Measurements from ENCODE around the gene SSBP3. TPM values are rescaled to one million over a fixed set of nuclear protein-coding genes. Genes with fewer than 3 reads are reported as not detected.

The SSBP3 gene
- total and polyA plus RNA-seq, 4 donors = 7.7 to 24.7 (median 17.3) TPM

GRCh38 chr1:54199151-54199764, 206.9 kb downstream of the SSBP3 start:
- 10% methylated on average over 17 of the region's 17 CpGs for WGBS
- H3K27ac ChIP-seq (ENCODE audit: low read depth in 1 of 2, low read length in 2 of 2) = peak overlapping the region; percentile 25 to 83

GRCh38 chr1:54193453-54193852, 212.7 kb downstream of the SSBP3 start:
- Histone ChIP-seq H3K27ac (ENCODE audit: low read depth in 1 of 2, low read length in 2 of 2) (no peak overlapping the region), H3K27me3 (ENCODE audit: control insufficient read depth in 4 of 4, insufficient read depth in 4 of 4, low read length in 3 of 4) (no peaks in the 10 kb centered on the region), H3K4me1 (ENCODE audit: control insufficient read depth in 4 of 4, insufficient read depth in 4 of 4, low read length in 3 of 4) (no peaks in the 10 kb centered on the region), H3K36me3 (ENCODE audit: control insufficient read depth in 4 of 4, insufficient read depth in 3 of 4, low read depth in 1 of 4, low read length in 3 of 4) (peaks cover 5 to 37% (median 13%) of the 10 kb centered on the region in 4 donors), H3K9ac (ENCODE audit: low read depth in 1 of 2, low read length in 2 of 2) (no peak overlapping the region), H3K4me3 (ENCODE audit: low read depth in 1 of 3, low read length in 3 of 3) (no peak overlapping the region), H3K9me3 (ENCODE audit: control insufficient read depth in 4 of 4, low read length in 3 of 4) (no peaks in the 10 kb centered on the region)
- TF ChIP-seq REST (IDR thresholded peaks at IDR 0.05) = no peak
- no peak for TF ChIP-seq YY1 (IDR thresholded peaks at IDR 0.05)
- TF ChIP-seq SP1 (IDR thresholded peaks at IDR 0.05) = no peak
- TF ChIP-seq RXRA (IDR thresholded peaks at IDR 0.05) = no peak
- TF ChIP-seq NR2F2 (IDR thresholded peaks at IDR 0.05) = no peak
- no peak for TF ChIP-seq CTCF (IDR thresholded peaks at IDR 0.05; ENCODE audit: low read depth, low read length, missing input control)
- TF ChIP-seq MAX (IDR thresholded peaks at IDR 0.05) = no peak
- TF ChIP-seq ZBTB33 (IDR thresholded peaks at IDR 0.05) = no peak
- no peak for TF ChIP-seq GABPA (IDR thresholded peaks at IDR 0.05 in 1 of 2, conservative IDR thresholded peaks at IDR 0.05 in 1 of 2)
- TF ChIP-seq HNF4G (IDR thresholded peaks at IDR 0.05) = no peak
- TF ChIP-seq FOXA1 (IDR thresholded peaks at IDR 0.05) = no peak
- WGBS = 96% methylated on average over 5 of the region's 5 CpGs
- DNase-seq (ENCODE audit: low spot score) = no peak

More at GRCh38 chr1:54199151-54199764, 206.9 kb downstream of the SSBP3 start:
- Histone ChIP-seq H3K27me3 (ENCODE audit: control insufficient read depth in 4 of 4, insufficient read depth in 4 of 4, low read length in 3 of 4) (no peaks in the 10 kb centered on the region), H3K4me3 (ENCODE audit: low read depth in 1 of 3, low read length in 3 of 3) (peak overlapping the region; percentile 76 to 94 (median 80)), H3K36me3 (ENCODE audit: control insufficient read depth in 4 of 4, insufficient read depth in 3 of 4, low read depth in 1 of 4, low read length in 3 of 4) (peaks cover 0 to 13% (median 5%) of the 10 kb centered on the region in 4 donors), H3K9me3 (ENCODE audit: control insufficient read depth in 4 of 4, low read length in 3 of 4) (no peaks in the 10 kb centered on the region), H3K4me1 (ENCODE audit: control insufficient read depth in 4 of 4, insufficient read depth in 4 of 4, low read length in 3 of 4) (peaks cover 0 to 38% (median 31%) of the 10 kb centered on the region in 4 donors), H3K9ac (ENCODE audit: low read depth in 1 of 2, low read length in 2 of 2) (peak overlapping the region; percentile 31 to 75)
- peak; percentile 14 for TF ChIP-seq FOXA2 (IDR thresholded peaks at IDR 0.05)
- TF ChIP-seq EGR1 (IDR thresholded peaks at IDR 0.05; ENCODE audit: low read depth in 2 of 2) = no peak
- no peak for TF ChIP-seq YY1 (IDR thresholded peaks at IDR 0.05)
- no peak for TF ChIP-seq MAX (IDR thresholded peaks at IDR 0.05)
- TF ChIP-seq HNF4G (IDR thresholded peaks at IDR 0.05) = no peak
- no peak for TF ChIP-seq FOXA1 (IDR thresholded peaks at IDR 0.05)
- TF ChIP-seq ZBTB33 (IDR thresholded peaks at IDR 0.05) = no peak
- DNase-seq (ENCODE audit: low spot score) = no peak

All from liver (tissue), 9 donors.